ENCODE data around the gene PJVK.

The PJVK gene

DNA sequence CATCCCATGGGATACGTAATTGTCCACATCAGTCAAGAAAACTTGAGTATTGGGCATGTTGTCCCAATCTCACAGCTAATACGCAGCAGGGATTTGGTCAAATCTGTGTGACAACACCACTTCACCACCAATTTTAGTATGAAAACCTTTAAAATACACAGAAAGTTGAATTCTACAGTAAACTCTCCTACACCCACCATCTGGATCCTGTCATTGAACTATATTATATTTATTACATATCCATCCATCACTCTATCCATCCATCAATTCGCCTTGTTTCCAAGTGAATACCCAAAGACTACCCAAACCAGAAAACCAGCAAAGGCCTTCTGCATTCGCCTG, 28.1 kb downstream of the PJVK start:
- no peak for DNase-seq (ENCODE audit: low spot score)
- H3K27ac ChIP-seq, result peak overlapping the region; percentile 90
- ChIA-PET POLR2A (ENCODE audit: low non-redundant PET) (no interaction called here), CTCF (interaction anchor here (1.4 kb wide), 1 partner anchor 64 kb away, joined by 6 read pairs; no protein-coding TSS in a partner anchor)
- TF ChIP-seq, protein P1, sequence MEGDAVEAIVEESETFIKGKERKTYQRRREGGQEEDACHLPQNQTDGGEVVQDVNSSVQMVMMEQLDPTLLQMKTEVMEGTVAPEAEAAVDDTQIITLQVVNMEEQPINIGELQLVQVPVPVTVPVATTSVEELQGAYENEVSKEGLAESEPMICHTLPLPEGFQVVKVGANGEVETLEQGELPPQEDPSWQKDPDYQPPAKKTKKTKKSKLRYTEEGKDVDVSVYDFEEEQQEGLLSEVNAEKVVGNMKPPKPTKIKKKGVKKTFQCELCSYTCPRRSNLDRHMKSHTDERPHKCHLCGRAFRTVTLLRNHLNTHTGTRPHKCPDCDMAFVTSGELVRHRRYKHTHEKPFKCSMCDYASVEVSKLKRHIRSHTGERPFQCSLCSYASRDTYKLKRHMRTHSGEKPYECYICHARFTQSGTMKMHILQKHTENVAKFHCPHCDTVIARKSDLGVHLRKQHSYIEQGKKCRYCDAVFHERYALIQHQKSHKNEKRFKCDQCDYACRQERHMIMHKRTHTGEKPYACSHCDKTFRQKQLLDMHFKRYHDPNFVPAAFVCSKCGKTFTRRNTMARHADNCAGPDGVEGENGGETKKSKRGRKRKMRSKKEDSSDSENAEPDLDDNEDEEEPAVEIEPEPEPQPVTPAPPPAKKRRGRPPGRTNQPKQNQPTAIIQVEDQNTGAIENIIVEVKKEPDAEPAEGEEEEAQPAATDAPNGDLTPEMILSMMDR (conservative IDR thresholded peaks at IDR 0.05; ENCODE audit: low read depth), result peak; percentile 35; the same call in 1 of the 2 replicates

DNA sequence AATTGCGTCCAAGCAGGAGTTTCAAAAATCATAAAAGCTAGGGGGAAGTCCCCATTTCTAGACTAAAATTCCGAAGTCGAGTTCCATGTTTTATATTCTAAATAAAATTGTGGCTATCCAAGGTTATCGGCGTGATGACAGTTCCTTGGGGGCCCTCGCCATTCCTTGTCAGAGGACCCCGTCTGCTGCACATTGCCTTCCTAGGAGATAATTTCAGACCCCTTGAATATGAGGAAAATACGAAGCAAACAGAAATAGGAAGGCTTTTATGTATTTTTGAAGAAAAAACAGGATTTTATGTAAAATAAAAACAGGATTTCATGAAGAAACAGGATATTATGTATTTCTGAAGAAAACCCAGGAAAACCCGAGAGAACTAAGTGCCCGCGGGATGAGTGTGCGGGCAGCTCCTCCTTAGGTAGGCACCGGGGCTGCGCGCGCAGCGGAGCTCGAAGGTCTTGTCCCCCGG, 28.6 kb downstream of the PJVK start:
- no peak for DNase-seq (ENCODE audit: low spot score)
- TF ChIP-seq, protein P1 (conservative IDR thresholded peaks at IDR 0.05; ENCODE audit: low read depth), result no peak
- CTCF ChIA-PET, result interaction anchor here (1.4 kb wide), 1 partner anchor 65 kb away, joined by 6 read pairs; no protein-coding TSS in a partner anchor
- peak overlapping the region; percentile 76 for H3K27ac ChIP-seq
- POLR2A ChIA-PET (ENCODE audit: low non-redundant PET), result no interaction called here

DNA sequence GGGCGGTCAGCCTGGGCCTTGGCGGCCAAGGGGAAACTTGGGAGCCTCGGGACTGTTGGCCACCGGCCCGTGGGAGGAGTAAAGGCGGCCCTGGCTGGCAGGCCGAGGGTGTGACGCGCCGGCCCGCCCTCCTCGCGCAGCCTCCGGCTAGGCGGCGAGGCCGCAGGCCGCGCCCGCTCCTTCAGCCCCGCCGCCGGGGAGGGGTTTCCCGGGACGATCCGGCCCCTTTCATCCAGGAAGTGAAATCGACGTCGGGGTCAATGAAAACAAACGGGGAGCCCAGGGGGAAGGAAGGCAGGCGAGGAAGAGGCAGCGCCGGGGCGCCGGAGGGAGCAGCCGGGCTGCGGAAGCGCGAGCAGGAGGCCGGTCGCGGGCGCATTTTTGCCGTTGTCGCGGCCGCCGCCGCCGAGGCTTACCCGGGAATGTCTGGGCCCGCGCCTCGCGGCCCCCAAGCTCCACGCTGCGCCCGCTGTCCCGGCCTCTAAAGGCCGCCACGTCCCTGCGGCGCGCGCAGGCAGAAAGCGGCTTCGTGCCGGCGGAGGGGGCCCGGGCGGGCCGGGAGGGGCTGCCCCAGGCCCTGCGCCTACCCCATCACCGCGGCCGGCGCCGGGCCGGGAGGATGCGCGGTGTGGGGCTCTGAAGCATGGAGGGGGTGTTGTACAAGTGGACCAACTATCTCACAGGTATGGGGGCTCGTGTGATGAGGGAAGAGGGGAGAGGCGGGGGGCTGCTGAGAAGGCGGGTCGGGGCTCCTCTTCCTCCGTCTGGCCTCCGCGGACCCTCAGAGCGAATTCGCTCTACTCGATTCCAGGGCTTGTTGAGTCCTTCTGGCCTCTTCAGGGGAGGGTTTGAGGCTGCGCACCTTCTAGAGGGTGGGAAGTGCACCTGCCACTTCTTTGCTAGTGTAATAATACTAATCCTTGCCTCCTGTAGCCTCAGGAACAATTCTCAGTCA, 29.3 kb downstream of the PJVK start, which contains the start of gene PLEKHA3:
PLEKHA3 (plus strand) TSS at position 231 of the 955 bp plus-strand sequence; CDS start at position 644, 413 bp downstream.
- CTCF ChIA-PET, result interaction anchor here (1.4 kb wide), 1 partner anchor 66 kb away, joined by 6 read pairs; no protein-coding TSS in a partner anchor
- TF ChIP-seq, protein P1 (conservative IDR thresholded peaks at IDR 0.05; ENCODE audit: low read depth), result no peak
- POLR2A ChIA-PET (ENCODE audit: low non-redundant PET), result no interaction called here
- DNase-seq (ENCODE audit: low spot score), result peak; percentile 93
- H3K27ac ChIP-seq, result peak within 1 kb of the TSS; percentile 90

DNA sequence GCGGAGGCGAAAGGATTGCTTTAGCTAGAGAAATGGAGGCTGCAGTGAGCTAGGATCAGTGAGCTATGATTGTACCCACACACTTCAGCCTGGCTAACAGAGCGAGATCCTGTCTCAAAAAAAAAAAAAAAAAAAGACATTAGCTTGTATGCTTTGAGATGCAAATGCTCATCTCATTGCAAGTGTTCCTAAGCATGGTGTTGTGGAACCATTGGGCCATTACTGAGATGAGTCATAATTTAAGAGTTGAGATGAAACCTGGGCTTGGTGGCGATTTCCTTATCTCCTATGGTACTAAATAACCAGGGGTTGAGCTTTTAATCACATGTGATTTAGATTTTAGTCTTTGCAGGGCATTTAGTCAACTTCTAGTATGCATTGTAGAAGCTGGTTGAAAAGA, 31.3 kb downstream of the PJVK start:
- POLR2A ChIA-PET (ENCODE audit: low non-redundant PET), result no interaction called here
- no peak overlapping the region for H3K27ac ChIP-seq
- DNase-seq (ENCODE audit: low spot score), result no peak
- TF ChIP-seq, protein P1 (conservative IDR thresholded peaks at IDR 0.05; ENCODE audit: low read depth), result no peak
- CTCF ChIA-PET, result interaction anchor here (1.0 kb wide), 1 partner anchor 38 kb away, joined by 3 read pairs; no protein-coding TSS in a partner anchor

DNA sequence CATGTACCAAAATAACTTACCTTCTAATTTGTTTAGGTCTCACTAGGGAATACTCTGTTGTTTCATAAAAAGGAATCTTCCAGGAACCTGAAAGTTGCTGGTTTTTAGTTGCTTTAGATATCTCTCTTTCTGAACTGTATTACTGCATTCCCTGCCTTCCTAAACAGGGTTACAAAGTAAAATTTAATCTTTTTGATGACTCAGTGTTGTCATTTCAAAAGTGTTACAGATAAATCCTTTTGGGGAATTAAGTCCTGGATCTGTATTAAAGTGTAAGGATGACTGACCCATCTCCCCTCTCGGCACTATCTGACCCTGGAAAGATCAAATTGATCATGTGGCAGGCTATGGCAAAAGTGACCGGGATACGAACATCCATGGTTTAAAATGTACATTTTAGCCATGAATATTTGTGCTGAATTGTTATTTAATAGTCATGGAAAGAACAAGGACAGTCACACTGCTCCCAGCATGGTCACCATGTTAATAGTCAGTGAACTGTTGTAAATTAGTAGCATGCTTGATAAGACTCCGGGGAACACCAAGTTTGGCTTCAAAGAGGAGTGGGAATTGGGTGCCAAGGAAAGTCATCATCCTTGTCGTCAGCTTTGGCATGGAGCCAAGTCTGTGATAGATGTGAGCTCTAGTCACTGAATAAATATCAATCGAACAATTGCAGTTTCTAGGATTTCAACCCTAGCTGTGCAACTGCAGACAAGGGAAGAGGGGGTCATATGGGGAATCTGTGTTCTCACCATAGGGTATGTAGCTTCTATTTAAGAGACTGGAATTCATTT, 33.3 kb downstream of the PJVK start:
- H3K27ac ChIP-seq, result no peak overlapping the region
- CTCF ChIA-PET, result no interaction called here
- no peak for DNase-seq (ENCODE audit: low spot score)

More for the DNA sequence above, 33.3 kb downstream of the PJVK start:
- POLR2A ChIA-PET (ENCODE audit: low non-redundant PET), result no interaction called here
- TF ChIP-seq, protein P1 (conservative IDR thresholded peaks at IDR 0.05; ENCODE audit: low read depth), result no peak
